ENCODE results near the gene ZC3H15.

ZC3H15 gene

GRCh38 chr2:186543561-186544131 is 57.6 kb downstream of the ZC3H15 start:
- no peak for DNase-seq (ENCODE audit: low spot score)

GRCh38 chr2:186544255-186544675 is 58.2 kb downstream of the ZC3H15 start:
- no peak for DNase-seq (ENCODE audit: low spot score)

DNA sequence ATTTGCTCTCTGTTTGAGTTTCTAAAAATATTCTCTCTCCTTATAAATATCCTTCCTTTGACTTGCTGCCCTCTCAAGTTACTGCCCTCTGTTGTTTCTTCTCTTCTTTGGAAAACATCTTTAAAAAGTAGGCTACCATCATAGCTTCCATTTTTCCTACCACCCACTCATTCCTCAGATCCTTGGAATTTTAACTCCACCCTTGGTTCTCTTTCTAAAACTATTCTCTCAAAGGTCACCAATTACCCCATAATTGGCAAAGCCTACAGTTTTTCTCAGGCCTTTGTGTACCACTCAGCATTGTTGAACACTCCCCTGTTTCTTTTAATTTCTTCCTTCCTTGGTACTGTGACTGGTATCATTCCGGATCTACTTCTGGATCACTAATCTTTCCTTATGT is 60.8 kb downstream of the ZC3H15 start:
- no peak for DNase-seq (ENCODE audit: low spot score)

DNA sequence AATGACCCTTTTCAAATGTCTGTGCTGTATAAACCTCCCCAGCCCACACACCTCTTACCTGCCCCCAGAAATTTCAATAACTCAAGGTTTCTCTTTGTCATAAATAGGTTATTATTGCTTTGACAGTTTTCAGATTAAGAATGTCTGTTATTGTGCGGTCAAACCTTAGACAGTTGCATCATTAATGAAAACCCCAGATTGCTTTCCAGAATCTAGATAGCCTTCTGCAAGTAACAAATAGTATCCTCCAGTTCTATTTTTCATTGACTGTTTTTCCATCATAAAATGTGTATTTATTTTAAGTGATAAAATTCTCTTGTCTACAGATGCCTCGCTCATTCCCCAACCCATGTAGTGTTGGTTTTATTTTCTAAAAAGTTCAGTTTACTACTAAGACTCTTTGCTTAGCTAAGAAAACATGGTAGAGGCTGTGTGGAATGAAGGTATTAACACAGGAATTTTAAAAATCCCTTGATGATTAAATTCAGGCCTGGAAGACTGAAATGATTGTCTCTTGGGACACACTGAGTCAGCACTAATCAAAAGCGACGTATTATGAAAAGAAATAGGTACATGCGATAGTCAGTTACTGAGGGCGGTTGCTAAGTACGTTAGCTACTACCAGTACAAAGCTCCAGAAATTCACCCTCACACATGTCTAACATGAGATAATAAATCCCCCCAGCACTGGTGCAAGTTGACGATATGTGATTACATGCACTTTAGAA is 65.4 kb downstream of the ZC3H15 start:
- DNase-seq (ENCODE audit: low spot score): no peak

DNA sequence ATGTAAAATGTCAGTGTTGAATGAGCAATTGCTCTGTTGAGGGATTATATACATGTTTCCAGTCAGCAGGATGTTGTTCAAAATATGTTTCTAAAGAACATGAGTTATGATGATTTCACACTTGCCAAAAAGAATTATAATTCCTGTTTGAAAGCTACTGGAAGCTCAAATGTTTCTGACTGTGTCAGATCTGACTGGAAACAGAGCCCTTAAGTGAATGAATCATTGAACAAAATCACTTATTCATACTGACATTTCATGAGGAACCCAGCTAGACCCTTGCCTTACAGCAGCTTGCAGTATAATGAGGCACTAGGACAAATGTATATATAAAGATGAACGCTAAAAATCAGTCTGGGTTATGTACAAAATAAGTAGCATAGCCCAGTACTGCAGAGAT is 68.4 kb downstream of the ZC3H15 start:
- DNase-seq (ENCODE audit: low spot score): no peak

GRCh38 chr2:186554850-186555671 is 69.0 kb downstream of the ZC3H15 start:
- DNase-seq (ENCODE audit: low spot score): no peak

GRCh38 chr2:186558512-186559276 is 72.6 kb downstream of the ZC3H15 start:
- no peak for DNase-seq (ENCODE audit: low spot score)

All from putamen (tissue), 1 donor.